Left hindlimb (tissue), 1 donor: ENCODE results near the gene CADM1.

Source experiments
- DNase-seq: peaks from one replicate; pipeline ENCODE4 v3.0.0-alpha.2; 2018

The CADM1 gene

DNA sequence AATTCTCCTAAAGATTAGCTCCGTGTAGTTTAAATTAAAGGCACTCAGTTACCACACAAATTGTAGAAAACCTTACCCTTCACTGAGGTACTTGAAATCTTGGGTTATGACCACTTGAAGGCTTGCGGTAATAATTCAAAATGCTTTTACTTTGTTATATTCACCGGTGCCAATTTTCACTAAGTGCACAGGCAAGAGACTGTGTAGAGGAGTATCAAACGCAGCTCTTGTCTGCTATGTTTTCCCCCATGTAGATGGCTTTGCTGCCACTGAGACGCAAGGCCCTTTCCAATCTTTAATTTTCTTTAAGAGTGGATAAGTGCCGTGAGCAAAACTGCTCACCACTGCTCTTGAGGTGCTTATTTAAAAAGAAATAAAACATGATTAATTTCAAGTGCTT lies 155.8 kb downstream of the CADM1 start:
- no peak for DNase-seq

DNA sequence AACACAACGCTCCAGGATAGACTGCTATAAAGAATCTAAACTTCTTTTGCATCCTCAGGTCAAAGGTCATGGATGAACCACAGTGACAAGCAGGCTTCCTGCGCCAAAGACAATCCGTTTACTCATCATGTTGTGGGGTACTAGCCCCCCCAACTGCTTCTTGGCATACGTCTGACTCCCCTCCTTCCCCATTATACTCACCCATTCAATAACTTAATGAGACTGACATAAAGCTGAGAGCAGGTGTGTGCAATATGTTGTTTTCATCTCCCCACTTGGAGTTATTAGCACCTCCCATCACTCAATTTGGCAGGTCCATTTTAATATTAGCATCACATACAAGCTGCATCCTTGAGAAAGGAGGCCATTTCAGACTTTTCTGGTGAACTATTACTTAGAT lies 157.1 kb downstream of the CADM1 start:
- no peak for DNase-seq

DNA sequence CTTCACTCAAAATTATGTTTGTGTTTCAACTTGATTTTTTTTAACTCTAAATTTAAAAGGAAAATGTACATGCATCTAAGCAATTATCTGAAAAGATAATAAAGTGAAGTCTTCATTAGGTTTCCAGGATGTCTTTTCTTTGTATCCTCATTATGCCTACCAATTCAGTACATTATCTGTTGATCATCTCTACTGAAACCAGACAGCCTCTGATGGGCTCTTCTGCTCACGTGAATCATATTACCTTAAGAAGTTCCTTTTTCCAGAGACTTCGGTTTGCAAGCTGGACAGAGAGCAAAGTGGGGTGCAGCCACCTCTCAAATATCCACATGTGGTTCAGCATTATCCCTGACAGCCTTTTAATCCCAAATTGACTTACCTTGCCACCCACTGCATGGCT lies 158.4 kb downstream of the CADM1 start:
- no peak for DNase-seq

DNA sequence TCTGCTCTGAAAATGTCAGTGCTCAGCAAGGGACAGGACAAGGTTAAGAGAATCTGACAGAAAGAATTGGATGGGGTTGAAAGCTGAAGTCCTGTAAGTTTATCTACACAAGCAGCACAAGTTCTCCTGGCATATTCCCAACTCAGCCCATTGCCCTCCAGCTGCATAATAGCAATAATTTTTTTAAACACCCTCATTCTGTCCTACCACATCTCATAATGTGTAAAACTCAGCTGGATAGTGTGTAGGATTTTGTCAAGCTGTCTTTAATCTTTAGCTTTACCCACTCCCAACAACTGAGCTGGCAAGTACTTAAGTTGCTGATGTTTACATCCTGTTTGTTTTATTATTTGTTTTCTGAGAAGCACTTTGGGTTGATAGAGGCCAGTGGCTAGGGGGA lies 158.9 kb downstream of the CADM1 start:
- no peak for DNase-seq

DNA sequence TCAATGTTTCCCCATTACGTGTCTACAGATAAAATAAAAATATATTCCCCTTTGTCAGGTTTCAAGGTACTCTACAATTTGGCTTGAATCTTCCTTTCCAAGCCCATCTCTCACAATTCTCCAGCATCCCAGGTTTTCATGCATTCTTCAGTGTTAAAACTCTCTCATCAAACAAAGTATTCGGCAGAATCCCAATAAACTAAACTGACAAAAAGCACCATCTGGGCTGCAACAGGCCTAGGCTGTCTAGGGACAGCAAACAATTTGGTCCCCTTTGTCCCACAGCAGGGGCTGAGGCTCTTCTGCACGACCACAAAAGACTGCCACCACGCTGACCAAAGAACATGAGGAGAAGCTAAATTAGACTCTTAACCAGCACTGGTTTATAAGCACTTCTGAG lies 159.4 kb downstream of the CADM1 start:
- no peak for DNase-seq

DNA sequence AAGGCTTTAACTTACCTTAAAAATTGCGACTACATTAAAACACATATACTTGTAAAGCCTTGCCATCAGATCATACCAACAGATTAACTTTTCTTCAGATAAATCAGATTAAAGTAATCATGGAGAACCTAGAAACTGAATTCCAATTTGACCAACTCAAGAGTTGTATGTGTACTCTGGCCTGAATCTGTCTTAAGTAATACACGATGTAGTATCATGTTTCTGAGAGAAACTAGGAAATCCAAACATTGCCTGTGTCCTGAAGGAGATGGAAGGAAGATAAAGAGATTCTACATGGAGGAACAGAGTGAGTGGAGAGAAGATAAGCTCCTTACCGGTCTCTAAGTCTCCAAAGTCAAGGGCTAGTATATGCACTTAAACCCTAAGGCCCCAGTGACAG lies 162.1 kb downstream of the CADM1 start:
- DNase-seq, result no peak

DNA sequence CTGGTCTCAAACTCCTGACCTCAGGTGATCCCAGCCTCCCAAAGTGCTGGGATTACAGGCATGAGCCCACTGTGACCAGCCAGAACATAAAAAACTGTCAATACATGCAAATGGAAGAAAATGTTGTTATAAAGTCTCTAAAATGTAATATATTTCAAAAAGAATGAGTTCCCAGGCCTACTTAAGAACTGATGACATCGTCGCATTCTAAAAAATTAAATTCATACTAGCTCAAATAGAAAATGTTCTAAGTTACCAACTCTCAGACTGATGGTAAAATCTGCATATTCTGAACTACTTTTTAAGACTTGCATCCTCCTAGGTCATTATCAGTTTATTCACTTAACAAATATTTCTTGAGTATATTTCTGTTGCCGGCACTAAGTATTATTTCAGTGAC lies 163.3 kb downstream of the CADM1 start:
- DNase-seq, result no peak

DNA sequence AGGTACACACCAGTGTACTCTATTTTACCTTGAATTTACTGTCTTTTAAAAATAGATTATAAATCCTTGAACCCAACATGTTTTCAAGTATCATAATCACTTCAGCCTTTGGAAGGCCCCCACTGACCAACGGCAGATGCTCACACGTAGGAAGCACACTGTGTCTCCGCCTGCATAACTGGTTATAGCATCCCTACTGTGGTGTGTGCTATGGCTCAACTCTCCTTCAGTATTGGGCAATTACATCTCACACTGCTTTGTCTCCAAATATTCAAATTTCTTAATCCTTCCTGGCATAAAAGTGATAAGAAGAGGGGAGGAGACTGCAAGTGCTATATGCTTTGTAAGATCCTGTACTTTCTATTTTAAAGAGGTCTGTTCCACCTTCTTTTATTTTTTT lies 165.7 kb downstream of the CADM1 start:
- DNase-seq, result no peak

DNA sequence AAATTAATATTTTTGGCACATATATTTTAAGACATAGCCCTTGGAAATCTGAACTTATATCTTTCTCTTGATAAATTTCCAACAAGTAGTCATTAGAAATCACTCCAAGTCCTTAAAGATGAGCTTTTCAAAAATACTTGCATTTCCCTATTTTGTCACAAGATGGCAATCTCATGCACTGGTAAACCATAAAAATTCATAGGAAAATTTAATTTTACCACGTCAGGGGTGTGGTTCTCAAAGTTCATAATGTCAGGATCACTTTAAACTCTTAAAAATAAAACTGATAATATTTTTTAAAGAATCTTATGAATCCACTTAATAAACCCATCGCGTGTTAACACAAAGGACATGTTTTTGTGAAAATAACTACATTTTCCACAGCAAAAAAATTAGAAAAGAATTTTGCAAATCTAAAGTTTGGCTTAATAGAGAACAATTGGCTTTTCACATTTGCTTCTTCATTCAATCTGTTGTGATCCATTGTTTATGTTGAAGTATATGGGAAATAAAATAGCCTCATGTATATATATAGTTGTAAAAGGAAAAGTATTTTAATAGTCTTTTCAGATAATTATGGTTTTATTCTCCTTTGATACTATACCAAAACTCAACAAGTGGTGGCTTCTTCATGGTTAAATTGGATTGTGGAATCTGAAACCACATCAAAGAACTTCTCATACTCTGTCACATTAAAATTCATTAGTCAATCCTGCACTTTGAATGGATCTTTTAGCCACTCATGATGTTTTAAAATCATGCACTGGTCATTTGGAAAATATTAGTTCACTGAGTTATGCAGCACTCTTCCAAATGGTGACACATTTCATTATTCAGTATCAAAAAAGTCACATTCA lies 169.1 kb downstream of the CADM1 start:
- DNase-seq, result no peak

DNA sequence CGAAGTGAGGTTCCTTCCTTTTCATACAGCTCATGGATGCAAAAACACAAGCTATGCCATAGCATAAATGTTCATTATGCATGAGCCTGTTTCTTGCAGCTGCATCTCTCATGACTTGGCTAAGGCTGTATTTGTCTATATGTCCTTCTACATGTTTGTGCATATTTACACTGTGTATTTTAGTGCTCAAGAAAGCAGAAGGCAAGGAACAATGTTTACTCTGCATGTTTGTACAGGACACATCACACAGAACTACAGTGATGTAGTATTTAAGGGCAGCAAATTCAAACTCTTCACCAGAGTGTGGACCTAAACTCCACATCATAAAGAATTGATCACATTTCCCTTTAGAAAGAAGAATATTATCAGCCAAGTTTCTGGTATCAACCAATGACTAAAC lies 170.3 kb downstream of the CADM1 start:
- DNase-seq, result no peak

DNA sequence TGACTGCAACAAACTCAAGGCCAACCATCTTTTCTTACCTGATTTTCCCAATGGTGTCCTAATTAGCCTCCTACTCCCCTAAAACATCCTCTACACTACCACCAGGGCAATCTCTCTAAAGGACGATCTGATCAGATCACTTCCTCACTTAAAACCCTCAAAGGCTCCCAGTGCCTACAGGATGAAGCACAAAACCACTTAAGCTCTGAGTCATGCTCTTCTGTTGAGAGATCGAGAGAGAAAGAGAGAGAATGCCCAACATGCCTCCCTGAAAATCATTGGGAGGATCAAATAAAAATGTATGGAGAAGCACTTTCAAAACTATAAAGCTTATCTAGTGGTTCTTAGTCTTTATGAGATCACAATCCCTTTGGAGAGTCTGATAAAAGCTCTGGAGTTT lies 171.1 kb downstream of the CADM1 start:
- no peak for DNase-seq

DNA sequence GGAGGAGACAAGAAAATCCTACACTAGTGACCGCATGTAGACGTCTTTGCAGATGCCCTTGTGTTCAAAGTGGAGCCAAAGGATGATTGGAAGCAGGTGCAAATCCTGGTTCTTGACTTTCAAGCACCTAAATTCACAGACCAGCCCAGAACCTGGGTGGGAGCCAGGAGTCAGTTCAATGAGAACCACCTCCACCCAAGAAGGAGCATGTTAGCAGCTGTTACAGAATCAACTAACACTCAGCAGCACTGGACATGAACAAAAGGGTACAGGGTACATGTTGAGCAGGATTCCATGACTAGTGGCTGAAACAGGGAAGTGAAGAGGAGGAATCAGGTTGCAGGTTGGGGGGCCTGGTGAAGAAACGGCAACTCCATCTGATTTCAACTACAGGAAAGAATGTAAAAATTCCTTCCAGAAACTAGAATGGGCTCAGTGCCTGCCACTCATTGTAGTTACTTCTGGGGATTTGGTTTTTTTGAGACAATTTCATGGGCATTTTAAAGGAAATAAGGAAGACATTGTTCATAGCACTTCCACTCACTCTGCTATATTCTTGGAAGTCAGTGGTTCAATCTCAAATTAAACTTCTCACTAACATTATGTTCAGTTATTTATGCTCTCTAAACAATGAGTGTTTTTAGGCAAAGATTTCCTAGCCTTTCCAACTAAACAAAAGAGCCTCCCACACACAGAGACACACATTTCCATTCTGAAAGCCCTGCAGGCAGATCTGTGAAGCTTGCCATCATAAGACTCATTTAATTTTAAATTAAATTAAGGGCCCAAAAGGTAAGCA lies 173.3 kb downstream of the CADM1 start:
- no peak for DNase-seq

DNA sequence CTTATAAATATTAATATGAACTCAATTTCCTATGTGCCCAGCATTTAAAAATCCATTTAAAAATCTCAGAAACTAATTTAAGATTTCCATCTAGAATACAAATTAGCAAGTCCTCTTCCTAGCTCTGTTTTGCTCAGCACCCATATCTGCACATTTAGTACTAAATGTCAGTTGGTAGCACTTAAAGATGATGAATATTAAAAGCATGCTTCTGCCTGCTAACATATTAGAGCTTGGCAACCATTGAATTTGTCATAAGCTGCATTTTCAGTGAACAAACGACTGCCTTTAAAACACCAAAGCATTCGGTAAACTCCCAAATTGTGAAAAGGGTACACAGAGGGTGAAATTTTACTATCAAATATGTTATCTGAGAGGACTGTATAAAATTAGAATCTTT lies 177.7 kb downstream of the CADM1 start:
- DNase-seq, result no peak

DNA sequence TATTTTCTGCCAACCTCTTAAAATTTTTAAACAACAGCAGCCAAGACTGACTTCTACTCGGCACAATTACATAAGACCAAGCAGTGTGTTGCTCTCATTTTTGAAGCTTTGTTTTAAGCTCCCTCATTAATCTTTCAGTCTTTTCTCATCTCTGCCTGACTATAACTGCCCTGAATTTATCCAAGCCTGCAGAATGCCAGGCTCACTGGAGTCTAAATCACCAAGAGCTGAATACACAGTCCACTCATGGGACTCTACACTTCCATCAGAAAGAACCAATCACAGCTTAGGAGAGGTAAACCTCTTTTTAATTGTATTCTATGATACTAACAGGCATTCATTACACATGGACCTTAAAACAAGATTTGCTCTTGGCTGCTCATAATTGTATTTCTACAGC lies 178.7 kb downstream of the CADM1 start:
- no peak for DNase-seq

DNA sequence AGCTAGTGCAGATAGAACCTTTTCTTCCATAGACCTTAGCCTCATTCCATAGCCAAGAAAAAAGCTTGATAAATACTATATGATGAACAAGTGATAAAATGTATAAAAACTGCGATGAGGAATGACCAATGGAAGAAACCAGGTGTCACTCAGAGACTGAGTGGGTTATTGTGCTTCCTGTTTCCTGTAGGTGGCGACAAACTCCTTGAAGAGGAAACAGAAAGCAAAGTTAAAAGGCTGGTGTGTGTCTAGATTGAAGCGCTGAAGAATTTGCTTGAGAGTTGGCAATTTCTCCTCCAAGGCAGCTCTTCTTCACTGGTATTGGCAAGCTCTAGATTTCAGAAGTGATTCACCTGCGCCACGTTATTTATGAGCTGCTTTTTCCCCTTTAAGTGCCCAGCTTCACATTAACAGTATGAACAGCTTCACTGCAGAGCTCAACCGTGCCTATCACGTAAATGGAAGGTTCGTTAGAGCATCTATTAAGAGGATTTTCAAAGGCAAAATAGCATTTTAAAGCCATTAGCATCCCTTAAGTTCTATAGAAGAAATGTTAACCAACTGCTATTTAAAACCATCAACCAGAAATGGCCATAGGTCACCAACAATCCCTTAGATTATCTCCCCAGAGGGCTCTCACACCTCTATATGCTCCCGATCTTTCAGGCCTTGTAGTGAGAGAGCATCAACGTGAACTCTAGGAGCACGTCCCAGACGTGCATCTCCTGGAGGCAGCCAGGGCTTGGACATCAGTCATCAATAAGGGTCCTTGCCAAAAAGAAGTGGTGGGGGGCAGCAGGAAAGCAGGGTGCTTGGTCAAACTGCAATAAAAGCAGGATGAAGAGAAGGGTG lies 179.4 kb downstream of the CADM1 start:
- DNase-seq, result peak; percentile 40

DNA sequence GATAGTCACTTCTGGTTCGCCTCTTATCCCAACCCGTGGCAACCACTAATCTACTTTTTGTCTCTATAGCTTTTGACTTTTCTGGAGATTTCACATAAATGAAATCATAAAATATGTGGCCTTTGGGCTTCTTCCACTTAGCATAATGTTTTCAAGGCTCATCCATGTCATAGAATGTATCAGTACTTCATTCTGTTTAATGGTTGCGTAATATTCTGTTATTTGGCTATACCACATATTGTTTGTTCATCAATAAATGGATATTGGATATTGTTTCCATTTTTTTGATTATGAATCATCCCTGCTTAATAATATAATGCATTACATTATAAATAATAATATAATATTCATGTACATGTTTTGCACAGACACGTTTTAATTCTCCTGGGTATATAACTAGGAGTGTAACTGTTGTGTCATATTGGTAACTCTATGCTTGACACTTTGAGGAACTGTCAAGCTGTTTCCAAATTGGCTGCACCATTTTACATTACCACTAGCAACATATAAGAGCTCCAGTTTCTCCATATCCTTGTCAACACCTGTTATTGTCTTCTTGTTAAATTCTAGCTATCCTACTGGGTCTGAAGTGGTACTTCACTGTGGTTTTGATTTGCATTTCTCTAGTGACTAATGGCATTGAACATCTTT lies 181.5 kb downstream of the CADM1 start:
- DNase-seq, result no peak

DNA sequence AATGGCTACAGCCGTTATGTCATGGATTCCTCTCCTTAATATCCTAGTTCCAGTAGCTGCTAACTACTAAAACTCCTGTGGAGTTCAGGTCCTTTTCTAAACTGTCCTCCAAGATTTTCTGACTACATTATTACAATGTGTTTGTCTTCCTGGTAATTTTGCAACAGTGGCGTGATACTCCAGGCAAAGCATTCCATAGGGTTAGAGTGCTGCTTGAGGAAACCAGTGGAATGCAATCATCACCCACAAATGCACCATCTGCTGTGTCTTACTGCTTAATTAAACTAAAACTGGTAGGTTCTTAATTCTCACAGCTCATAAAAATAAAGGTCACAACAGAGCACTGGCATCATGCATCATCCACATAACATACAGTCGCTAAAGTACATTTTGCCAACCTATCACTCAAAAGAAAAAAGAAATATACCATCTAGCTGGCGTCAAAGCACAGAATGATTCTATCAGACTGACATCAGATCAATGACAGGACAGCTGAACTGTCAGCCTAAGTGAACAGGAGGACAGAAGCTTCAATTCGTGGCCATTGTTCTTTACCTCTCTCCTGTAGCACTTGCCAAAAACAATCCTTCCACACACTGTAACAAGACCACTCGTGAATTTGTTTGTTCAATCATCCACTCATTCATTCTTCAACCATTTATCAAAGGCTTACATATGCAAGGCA lies 182.5 kb downstream of the CADM1 start:
- DNase-seq, result no peak

DNA sequence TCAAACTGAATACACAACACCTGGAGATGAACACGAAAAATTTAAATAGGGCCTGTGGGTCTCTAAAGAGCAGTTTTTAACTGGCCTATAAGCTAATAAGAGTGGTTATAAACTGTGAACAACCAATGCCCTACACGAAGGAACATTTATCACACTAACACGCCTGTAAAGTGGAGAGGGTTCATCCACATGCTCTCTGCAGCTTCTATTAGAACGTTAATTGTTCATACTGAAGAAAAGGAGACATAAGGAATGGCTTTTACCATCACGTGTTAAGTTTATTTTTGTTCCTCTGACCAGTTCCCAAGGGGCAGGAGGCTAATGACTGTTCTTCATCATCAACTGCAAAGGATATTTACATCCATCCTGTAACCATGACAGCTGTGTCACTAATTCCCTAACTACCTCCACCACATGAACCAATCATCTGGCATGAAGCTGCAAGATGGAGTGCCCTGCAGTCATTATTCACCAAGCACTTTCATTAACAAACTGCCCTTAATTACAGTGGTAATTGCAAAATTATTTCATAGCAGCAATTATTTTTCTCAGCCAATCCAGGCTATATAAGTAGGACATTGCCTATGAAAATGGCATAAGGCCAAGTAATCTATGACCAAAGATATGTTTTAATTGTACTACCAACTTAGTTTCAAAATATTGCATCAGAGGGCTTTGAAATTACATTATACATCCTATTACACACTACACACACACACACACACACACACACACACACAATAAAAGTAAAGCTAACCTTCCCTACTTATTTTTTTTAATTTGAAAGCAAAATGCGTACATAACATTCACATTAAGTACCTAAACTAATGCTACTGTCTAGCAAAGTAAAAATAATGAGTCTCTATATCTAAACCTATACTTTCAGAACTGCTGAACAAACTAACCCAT lies 186.7 kb downstream of the CADM1 start:
- no peak for DNase-seq

DNA sequence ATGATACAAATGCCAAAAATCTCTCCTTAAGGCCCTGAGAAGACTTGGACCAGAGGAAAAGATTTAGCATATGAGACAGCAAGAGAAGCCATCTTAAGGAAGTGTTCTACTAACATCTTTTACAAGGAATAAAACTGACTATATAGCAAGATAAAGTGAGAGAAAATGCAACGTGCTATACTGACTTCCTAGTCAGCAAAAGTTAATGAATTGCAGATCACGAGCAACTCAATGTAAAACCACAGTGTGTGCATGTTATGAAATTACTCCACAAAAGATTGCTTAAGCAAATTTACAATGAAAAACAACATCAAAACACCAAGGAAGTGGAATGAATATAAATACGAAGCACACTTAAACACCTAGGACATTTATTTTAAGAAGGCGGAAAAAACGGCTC lies 187.5 kb downstream of the CADM1 start:
- no peak for DNase-seq

DNA sequence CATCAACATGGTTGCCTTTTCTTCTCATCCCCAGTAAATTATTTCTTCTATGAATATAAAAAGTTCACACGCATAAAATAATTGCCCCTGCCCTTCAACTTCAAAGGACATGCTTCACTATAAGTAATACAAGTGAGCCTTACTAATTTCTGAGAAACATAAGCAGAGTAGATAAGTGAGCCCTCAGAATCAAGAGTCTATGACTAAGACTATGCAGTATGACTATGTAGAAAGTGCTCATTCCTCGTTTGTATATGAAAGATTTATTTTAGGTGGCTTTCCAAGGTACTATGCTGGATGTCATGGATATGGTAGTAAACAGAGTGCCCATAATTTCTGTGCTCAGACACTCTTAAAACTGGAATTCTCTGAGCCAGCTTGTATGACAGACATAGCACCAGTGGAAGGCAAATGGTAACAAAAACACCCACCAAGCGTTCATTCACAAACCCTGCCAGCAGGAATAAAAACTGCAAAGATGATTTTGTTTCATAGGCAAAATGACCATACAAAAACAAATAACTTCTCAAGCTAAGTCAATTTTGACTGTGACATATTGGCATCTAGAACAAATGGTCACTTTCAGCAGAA lies 189.8 kb downstream of the CADM1 start:
- DNase-seq, result no peak
